RWPE2 (cell line): ENCODE results near the gene OOSP1.

Experiments used
- ATAC-seq: fragments of 200-7000 bp; cut with Tn5 transposase; 3 replicates; pipeline ENCODE4 v1.9.1; 2021; ENCODE audit warnings: low read depth
- DNase-seq: peaks from one replicate; pipeline ENCODE4 v3.0.0-alpha.2; 2020; ENCODE audit warnings: low spot score
- H3K27ac ChIP-seq: fragments of 450-650 bp; 2 replicates; pipeline ENCODE4 v1.5.1; 2017; ENCODE audit warnings: mild to moderate bottlenecking; ENCODE audit not compliant: poor library complexity, severe bottlenecking
- H3K27me3 ChIP-seq: fragments of 250-450 bp; sonication (Bioruptor Pico); 2 replicates; pipeline ENCODE4 v1.5.1; 2021; ENCODE audit warnings: mild to moderate bottlenecking, moderate library complexity; ENCODE audit not compliant: insufficient read depth, poor library complexity, severe bottlenecking
- H3K36me3 ChIP-seq: fragments of 250-450 bp; sonication (Bioruptor Pico); 2 replicates; pipeline ENCODE4 v1.5.1; 2020; ENCODE audit warnings: low read depth, mild to moderate bottlenecking, moderate library complexity
- H3K4me1 ChIP-seq: fragments of 250-450 bp; sonication (Bioruptor Pico); 2 replicates; pipeline ENCODE4 v1.5.1; 2021; ENCODE audit warnings: mild to moderate bottlenecking, moderate library complexity; ENCODE audit not compliant: insufficient read depth, poor library complexity, severe bottlenecking
- H3K4me3 ChIP-seq: fragments of 250-450 bp; sonication (Bioruptor Pico); 2 replicates; pipeline ENCODE4 v1.5.1; 2021; ENCODE audit warnings: mild to moderate bottlenecking, moderate library complexity; ENCODE audit not compliant: severe bottlenecking
- H3K9me3 ChIP-seq: fragments of 250-450 bp; sonication (Bioruptor Pico); 2 replicates; pipeline ENCODE4 v1.5.1; 2021; ENCODE audit warnings: mild to moderate bottlenecking, moderate library complexity; ENCODE audit not compliant: severe bottlenecking
- CTCF ChIP-seq: fragments of 450-650 bp; IDR thresholded peaks from one replicate; pipeline ENCODE4 v1.5.1; 2017; ENCODE audit warnings: mild to moderate bottlenecking, moderate library complexity; ENCODE audit not compliant: poor library complexity, severe bottlenecking

The OOSP1 gene

GRCh38 chr11:59965424-59965823 is 27.2 kb downstream of the OOSP1 start:
- no peaks in the 10 kb centered on the region for H3K9me3 ChIP-seq
- ATAC-seq, result no peak
- no peak overlapping the region for H3K27ac ChIP-seq
- no peaks in the 10 kb centered on the region for H3K27me3 ChIP-seq
- no peak overlapping the region for H3K4me3 ChIP-seq
- H3K36me3 ChIP-seq, result no peaks in the 10 kb centered on the region
- no peak for DNase-seq
- H3K4me1 ChIP-seq, result no peaks in the 10 kb centered on the region
- no peak for TF ChIP-seq CTCF

GRCh38 chr11:59966201-59966600 is 28.0 kb downstream of the OOSP1 start:
- Histone ChIP-seq H3K27ac (no peak overlapping the region), H3K4me3 (no peak overlapping the region), H3K4me1 (no peaks in the 10 kb centered on the region), H3K27me3 (no peaks in the 10 kb centered on the region), H3K36me3 (no peaks in the 10 kb centered on the region), H3K9me3 (no peaks in the 10 kb centered on the region)
- TF ChIP-seq CTCF, result no peak
- no peak for DNase-seq
- no peak for ATAC-seq

- H3K27me3 ChIP-seq, result no peaks in the 10 kb centered on the region
- no peaks in the 10 kb centered on the region for H3K9me3 ChIP-seq
- DNase-seq, result no peak
- ATAC-seq, result no peak
- no peaks in the 10 kb centered on the region for H3K36me3 ChIP-seq
- no peak for TF ChIP-seq CTCF
- no peak overlapping the region for H3K4me3 ChIP-seq
- no peak overlapping the region for H3K27ac ChIP-seq
- no peaks in the 10 kb centered on the region for H3K4me1 ChIP-seq
Observed at GRCh38 chr11:59967677-59968394, 29.6 kb downstream of the OOSP1 start.

- Histone ChIP-seq H3K4me3 (no peak overlapping the region), H3K27ac (no peak overlapping the region), H3K9me3 (no peaks in the 10 kb centered on the region), H3K4me1 (no peaks in the 10 kb centered on the region), H3K36me3 (no peaks in the 10 kb centered on the region), H3K27me3 (no peaks in the 10 kb centered on the region)
- no peak for TF ChIP-seq CTCF
- DNase-seq (no peak), ATAC-seq (no peak)
Observed at GRCh38 chr11:59968395-59968783, 30.2 kb downstream of the OOSP1 start.

GRCh38 chr11:59973097-59973496 is 34.9 kb downstream of the OOSP1 start:
- Histone ChIP-seq H3K27ac (no peak overlapping the region), H3K9me3 (no peaks in the 10 kb centered on the region), H3K27me3 (no peaks in the 10 kb centered on the region), H3K4me3 (no peak overlapping the region), H3K4me1 (no peaks in the 10 kb centered on the region), H3K36me3 (no peaks in the 10 kb centered on the region)
- no peak for TF ChIP-seq CTCF
- no peak for ATAC-seq
- DNase-seq, result no peak
